HG02938 (cell line): ENCODE measurements around the gene SMIM24.
"Not testable (repeated sequence)": the region's sequence is repeated elsewhere in the genome, so short reads cannot be mapped to it uniquely, and the experiment has no call there.

Source experiments
- ATAC-seq: cut with Tn5 transposase; IDR thresholded peaks from one replicate; pipeline ENCODE4 v1.9.1; 2021; ENCODE audit warnings: mild to moderate bottlenecking, moderate library complexity; ENCODE audit not compliant: unreplicated experiment

Gene SMIM24

DNA sequence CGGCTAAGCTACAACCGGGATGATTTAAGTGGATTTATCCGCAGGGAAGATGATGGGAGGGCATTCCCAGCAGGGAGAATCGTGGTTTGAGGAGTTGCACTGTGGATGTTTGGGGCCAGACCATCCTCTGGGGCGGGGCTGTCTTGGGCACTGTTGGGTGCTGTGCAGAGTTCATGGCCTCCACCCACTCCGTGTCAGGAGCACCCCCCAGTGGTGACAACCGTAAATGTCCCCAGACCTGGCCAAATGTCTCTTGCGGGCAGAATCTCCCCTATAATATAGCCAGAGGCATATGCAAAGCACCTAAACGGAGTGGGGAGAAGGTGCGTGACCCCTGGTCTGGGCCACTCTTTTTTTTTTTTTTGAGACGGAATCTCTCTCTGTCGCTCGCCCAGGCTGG lies 40.2 kb downstream of the SMIM24 start:
- no peak for ATAC-seq

- ATAC-seq, result peak; percentile 78
These were observed 45.4 kb downstream of the SMIM24 start for GRCh38 chr19:3434630-3435553.

DNA sequence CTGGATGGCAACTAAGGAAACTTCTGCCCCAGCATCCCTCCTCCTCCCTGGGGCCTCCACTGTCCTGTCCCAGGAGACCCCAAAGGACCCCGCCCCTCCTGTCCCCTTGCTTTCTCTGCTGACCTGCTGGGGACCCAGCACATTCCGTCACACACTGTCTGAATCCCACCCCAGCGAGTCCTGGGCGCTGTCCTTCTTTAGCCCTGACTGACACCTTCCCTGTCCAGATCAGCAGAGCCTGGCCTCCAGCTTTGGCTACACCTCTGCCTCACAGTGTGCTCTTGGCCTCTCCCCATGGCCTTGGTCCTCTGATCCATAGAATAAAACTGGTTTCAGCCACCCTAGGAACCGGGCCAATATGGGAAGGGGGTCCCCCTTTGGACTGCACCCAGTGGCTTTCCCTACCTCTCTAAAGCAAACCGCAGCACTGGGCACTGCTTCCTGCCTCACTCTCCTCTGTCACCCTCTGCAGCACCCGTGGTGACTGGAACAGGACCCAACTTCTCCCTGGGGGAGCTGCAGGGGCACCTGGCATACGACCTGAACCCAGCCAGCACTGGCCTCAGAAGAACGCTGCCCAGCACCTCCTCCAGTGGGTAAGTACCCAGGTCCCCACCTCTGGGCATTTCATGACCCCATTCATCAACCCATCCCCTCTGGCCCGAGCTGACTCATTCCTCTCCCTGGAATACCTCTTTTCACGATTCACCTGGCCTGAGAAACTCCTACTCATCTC lies 46.4 kb downstream of the SMIM24 start:
- no peak for ATAC-seq

GRCh38 chr19:3433313-3433712 lies 47.0 kb downstream of the SMIM24 start:
- ATAC-seq, result no peak

DNA sequence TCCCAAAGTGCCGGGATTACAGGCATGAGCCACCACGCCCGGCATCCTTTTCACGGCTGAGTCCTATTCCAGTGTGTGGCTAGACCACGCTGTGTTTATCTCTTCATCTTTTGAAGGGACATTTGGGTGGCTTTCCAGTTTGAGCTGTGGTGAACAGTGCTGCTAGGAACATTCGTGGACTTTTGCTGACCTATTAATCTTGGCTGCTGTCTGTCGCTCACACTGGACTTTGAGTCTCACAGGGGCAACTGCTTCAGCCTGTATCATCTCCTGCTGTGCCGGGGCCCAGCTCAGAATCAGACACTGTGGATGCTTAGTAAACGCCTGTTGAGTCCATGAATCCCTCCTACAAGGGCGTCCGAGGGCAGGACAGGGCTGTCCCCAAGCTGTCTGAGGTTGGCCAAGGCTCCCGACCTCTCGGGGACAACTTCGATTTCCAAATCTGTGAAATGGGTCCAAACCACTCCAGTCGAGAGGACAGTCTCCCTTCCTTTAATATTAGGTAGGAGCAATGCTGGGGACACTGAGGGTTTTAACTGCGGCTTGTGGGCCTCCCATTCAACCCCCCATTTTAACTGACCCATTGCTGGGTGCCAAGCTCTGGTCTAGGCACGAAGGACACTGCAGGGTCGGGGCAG lies 48.4 kb downstream of the SMIM24 start:
- ATAC-seq, result no peak

DNA sequence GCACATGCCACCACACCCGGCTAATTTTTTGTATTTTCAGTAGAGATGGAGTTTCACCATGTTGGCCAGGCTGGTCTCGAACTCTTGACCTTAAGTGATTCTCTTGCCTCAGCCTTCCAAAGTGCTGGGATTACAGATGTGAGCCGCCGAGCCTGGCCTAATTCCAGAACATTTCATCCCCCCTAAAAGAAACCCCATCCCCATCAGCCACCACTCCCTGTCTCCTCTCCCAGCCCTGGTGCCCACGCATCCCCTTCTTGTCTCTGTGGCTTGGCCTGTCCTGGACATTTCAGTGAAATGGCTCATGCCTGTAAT lies 50.0 kb downstream of the SMIM24 start:
- ATAC-seq, result not testable (repeated sequence)

DNA sequence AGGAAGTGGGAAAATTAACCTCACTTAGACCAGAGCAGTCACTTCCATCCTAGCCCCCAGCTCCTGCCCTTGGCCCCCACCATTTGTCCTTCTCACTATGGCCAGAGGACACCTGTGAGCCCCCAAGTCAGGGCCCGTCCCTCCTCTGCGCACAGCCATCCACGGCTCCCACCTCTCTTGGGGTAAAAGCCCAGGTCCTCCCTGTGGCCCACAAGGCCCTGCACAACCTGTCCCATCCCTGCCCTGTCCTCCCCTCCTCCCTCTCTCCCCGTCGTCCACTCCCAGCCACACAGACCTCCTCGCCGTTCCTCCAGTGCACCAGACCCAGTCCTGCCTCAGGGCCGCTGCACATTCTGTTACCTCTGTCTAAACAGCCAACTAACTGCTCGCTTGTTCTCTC lies 53.9 kb downstream of the SMIM24 start:
- no peak for ATAC-seq
